ENCODE results near the gene WDR20. TPM values are rescaled to one million over a fixed set of nuclear protein-coding genes. Genes with fewer than 3 reads are reported as not detected.
"Not testable (repeated sequence)": the region's sequence is repeated elsewhere in the genome, so short reads cannot be mapped to it uniquely, and the experiment has no call there.

WDR20 gene
- polyA plus RNA-seq, 10 donors: 18.9 to 27.0 (median 23.9) TPM

- DNase-seq: no peak
Measured at GRCh38 chr14:102234331-102235264, 94.9 kb downstream of the WDR20 start.

DNA sequence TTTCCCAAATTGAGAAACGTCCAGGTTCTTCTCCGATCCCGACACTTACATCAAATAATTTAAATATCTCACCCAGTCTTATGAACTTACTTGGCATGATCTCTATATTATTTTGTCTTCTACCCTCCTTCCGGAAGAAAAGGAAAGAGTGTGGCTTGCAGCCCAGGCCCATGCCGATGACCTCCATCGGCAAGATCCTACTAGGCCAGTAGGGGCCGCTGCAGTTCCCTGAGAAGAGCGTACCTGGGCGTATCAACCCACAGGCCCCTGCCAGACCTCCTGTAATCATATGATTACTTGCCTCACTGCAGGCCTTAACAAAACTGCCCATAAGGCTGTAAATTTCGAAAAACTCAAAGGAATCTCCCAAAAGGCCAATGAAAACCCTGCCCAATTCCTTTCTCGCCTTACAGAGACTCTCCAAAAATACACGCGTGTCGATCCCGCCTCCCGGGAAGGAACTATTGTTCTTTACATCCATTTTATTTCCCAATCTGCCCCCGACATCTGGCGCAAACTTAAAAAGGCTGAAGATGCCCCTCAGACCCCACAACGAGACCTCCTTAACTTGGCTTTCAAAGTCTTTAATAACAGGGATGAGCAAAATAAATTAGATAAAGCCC lies 95.7 kb downstream of the WDR20 start:
- peak; percentile 54 to 85 (median 79) for DNase-seq

DNA sequence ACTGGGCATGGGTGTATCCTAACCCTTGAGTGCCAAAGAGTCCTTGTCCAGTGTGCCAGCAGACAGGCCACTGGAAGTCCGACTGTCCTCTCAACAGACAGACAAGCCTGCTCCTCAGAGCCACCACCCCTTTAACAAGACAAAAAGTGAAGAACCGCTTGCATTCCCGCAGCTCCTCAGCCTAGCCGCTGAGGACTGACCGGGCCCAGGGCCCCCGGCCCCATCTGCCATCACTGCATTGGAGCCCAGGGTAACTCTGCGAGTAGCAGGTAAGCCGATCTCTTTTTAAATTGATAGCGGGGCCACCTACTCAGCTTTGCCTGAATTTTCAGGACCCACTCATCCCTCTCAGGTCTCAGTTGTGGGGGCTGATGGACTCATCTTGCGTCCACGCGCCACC lies 96.3 kb downstream of the WDR20 start:
- DNase-seq: no peak

DNA sequence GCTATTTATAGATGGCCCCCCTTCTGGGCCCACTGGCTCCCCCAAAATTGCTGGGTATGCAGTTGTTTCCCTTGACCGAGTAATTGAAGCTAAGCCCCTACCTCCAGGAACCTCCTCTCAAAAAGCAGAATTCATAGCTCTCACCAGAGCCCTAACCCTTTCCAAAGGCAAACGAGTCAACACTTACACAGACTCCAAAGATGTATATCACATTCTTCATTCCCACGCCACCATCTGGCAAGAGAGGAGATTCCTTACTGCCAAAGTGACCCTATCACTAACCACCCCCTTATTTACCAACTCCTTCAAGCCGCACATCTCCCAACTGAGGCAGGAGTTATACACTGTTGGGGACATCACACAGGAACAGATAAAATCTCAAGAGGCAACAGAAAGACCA lies 98.4 kb downstream of the WDR20 start:
- DNase-seq: no peak

- no peak for DNase-seq
Measured at GRCh38 chr14:102238766-102239165, 99.1 kb downstream of the WDR20 start.

- no peak for DNase-seq
Measured at GRCh38 chr14:102239231-102239630, 99.5 kb downstream of the WDR20 start.

DNA sequence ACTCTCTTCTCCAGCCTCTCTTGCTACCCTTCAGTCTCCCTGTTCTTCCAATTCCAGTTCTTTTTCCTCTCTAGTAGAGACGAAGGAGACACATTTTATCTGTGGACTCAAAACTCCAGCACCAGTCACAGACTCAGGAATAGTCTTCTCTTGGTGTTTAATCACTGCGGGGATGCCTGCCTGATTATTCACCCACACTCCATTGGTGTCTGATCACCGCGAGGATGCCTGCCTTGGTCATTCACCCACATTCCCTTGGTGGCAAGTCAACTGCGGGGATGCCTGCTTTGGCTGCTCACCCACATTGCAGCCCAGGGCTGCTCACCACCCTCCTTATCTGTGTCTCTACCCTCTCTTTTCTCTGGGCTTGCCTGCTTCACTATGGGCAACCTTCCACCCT lies 100.8 kb downstream of the WDR20 start:
- DNase-seq: not testable (repeated sequence)

DNA sequence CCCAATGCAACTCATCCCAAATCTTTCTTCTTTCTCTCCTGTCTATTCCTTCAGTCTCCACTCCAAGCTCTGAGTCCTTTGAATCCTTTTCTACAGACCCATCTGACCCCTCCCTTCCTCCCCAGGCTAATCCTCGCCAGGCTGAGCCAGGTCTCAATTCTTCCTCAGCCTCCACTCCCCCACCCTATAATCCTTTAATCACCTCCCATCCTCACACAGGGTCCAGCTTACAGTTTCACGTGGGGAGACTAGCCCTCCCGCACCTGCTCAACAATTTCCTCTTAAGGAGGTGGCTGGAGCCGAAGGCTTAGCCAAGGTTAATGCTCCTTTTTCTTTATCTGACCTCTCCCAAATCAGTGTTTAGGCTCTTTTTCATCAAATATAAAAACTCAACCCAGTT lies 101.5 kb downstream of the WDR20 start:
- no peak for DNase-seq

- DNase-seq: not testable (repeated sequence)
Measured at GRCh38 chr14:102243795-102244194, 104.1 kb downstream of the WDR20 start.

GRCh38 chr14:102246071-102246470 lies 106.4 kb downstream of the WDR20 start:
- peak in 1 of 3 donors; percentile 10 for DNase-seq

- no peak for DNase-seq
Measured at GRCh38 chr14:102248121-102248520, 108.4 kb downstream of the WDR20 start.

DNA sequence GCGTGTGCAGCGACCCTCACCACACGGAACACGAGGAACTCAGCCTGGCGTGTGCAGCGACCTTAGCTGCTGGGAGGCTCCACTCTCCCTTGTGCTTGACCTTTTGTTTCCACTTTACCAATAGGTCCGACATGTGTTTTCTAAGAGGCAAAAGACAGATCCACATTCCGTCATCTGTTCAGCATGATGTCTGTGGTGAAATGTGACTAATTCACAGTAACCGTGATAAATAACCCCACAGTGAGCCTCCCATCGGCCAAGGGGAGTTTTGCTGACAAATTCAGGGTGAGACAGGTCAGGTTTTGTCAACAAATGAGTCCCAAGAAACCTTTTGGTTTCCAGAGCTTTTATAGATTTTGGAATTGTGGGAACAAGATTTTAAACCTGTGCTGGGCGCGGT lies 109.3 kb downstream of the WDR20 start:
- DNase-seq: no peak

GRCh38 chr14:102249981-102250380 lies 110.3 kb downstream of the WDR20 start:
- no peak for DNase-seq

DNA sequence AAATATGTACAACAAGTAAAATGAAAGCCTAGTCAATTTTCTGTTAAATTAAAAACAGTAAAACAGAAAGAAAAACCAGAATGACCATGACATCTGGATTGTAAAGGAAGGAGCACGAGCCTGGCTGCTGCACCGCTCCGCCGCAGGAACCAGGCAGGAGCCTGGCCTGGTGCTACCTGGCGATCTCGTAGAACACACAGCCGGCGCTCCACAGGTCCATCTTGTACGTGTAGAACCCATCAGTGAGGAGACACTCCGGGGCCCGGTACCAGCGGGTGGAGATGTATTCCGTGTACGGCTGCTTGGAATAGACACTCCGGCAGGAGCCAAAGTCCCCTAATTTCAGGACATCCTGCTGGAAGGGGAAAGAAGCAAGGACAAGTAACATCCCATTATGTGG lies 110.9 kb downstream of the WDR20 start:
- DNase-seq: no peak

- DNase-seq: no peak
Measured at GRCh38 chr14:102251161-102251560, 111.5 kb downstream of the WDR20 start.

- DNase-seq: no peak
Measured at GRCh38 chr14:102252834-102253801, 113.4 kb downstream of the WDR20 start.

GRCh38 chr14:102255401-102256190 lies 115.9 kb downstream of the WDR20 start:
- DNase-seq: no peak

DNA sequence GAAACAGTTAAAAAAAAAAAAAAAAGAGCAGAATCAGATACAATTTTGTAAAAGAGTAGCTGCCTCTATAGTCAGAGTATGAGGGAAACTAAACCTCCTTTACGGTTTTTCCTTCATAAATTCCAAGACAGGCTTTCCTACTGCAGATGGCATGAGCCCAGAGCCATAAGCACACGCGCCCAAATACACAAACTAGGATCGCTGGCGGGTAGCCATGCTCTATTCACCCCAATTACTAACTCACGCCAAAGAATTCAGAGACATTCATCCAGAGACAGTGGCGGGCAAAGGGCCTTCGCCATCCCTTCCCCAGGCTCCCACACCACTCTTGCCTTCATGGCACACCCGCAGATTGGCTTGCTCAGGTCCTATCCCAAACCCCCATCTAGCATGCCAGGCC lies 117.0 kb downstream of the WDR20 start:
- no peak for DNase-seq

- DNase-seq: no peak
Measured at GRCh38 chr14:102258136-102258535, 118.4 kb downstream of the WDR20 start.
